Pancreas (tissue), 10 donors: Measurements from ENCODE around the gene GAP43. TPM values are rescaled to one million over a fixed set of nuclear protein-coding genes. Genes with fewer than 3 reads are reported as not detected.

Source experiments
- ATAC-seq, 4 donors: fragments of 200-7000 bp; cut with Tn5 transposase; one replicate each; pipeline versions ENCODE4 v1.8.0 to v1.9.1; 2020; ENCODE audit warnings: mild to moderate bottlenecking in 4 of 4, moderate library complexity in 4 of 4
- DNase-seq, 6 donors: peaks; one replicate each; pipeline ENCODE4 v3.0.0-alpha.2; 2020
- FAIRE-seq: peaks from 2 replicates; lab custom pipeline; 2012; peaks lifted over from hg19 to GRCh38; lab: Jason Lieb, UNC
- H3K27ac ChIP-seq, 4 donors: fragments of 200-600 bp; sonication (generic); 1 replicate in 3 of 4; 2 replicates in 1 of 4; pipeline versions ENCODE4 v1.5.0 to v1.8.0; 2020
- H3K27me3 ChIP-seq, 4 donors: fragments of 200-600 bp; one replicate each; pipeline ENCODE4 v1.8.0; 2021
- H3K36me3 ChIP-seq, 3 donors: fragments of 200-600 bp; sonication (generic) in 1 of 3; one replicate each; pipeline versions ENCODE4 v1.5.0 to v1.8.0; 2020 to 2021
- H3K4me1 ChIP-seq, 3 donors: fragments of 200-600 bp; one replicate each; pipeline ENCODE4 v1.8.0; 2021
- H3K4me3 ChIP-seq, 4 donors: fragments of 200-600 bp; sonication (generic) in 2 of 4; one replicate each; pipeline versions ENCODE4 v1.5.0 to v1.8.0; 2020 to 2021
- H3K9me3 ChIP-seq, 4 donors: fragments of 200-600 bp; one replicate each; pipeline ENCODE4 v1.8.0; 2021
- CTCF ChIP-seq, 4 donors: fragments of 200-600 bp; sonication (generic) in 3 of 4; IDR thresholded peaks; one replicate each; pipeline versions ENCODE4 v1.5.0 to v1.8.0; 2021; ENCODE audit warnings: antibody characterized with exemption in 4 of 4
- WGBS, 2 donors: extraction: QIAGEN DNeasy Blood & Tissue Kit; methylation state at CpG; one replicate each; pipeline ENCODE4 v1.1.7; 2013; 5-methylcytosine and 5-hydroxymethylcytosine counted together
- intact Hi-C, 3 donors: fragments of 100-400 bp; cut with DNase I; formaldehyde crosslinking; loops; one replicate each; pipeline versions ENCODE4 v1.11.1 to v1.14.2; 2022
- polyA plus RNA-seq, 2 donors: library from polyadenylated mRNA; stranded (reverse); fragments of 200-250 nt; gene quantifications; one replicate each; pipeline ENCODE4 v1.2.3, GENCODE V29; 2013
- total RNA-seq, 6 donors: library from RNA; stranded (reverse); fragmentation: NEBNext Ultra II Directional in 4 of 6; extraction: Animal tissue kit (Norgen Biotek cat#: 25700) in 4 of 6; gene quantifications; one replicate each; pipeline versions ENCODE4 v1.2.1 to v1.2.4, GENCODE V29; 2021 to 2023
- donor health status: healthy with polysubstance abuse.
- donor health status: DM: no; HTN: no; CAD: no; lungs with moderate emphysema.
- donor health status: DM: no; HTN: no; CAD: no.
- donor health status: control.
- donor health status: control.
- donor health status: Bipolar disorder and iron deficiency.
- donor health status: DM: yes; HTN: yes; CAD: no.
- donor health status: DM: no; HTN: no; CAD: no.
- donor health status: DM: no; HTN: no; CAD: no.
- donor health status: DM: yes; HTN: yes; CAD: no.

The GAP43 gene
- total and polyA plus RNA-seq, 8 donors, result 0.09 to 2.2 (median 0.21) TPM

- H3K9me3 ChIP-seq, result no peaks in the 10 kb centered on the region
- H3K4me1 ChIP-seq, result no peaks in the 10 kb centered on the region
- no peak for TF ChIP-seq CTCF (IDR thresholded peaks at IDR 0.05)
- FAIRE-seq, result no peak
- no peaks in the 10 kb centered on the region for H3K36me3 ChIP-seq
- no peak overlapping the region for H3K27ac ChIP-seq
- DNase-seq, result no peak
- 35 to 43% methylated on average over 1 of the region's 1 CpG for WGBS, 2 donors
- no peaks in the 10 kb centered on the region for H3K27me3 ChIP-seq
- no peak for ATAC-seq
- no peak overlapping the region for H3K4me3 ChIP-seq
- intact Hi-C loops, result no loop called here
Measured at GRCh38 chr3:115758076-115758763, 134.9 kb downstream of the GAP43 start.

- H3K9me3 ChIP-seq, result no peaks in the 10 kb centered on the region
- H3K27ac ChIP-seq, result no peak overlapping the region
- H3K4me1 ChIP-seq, result no peaks in the 10 kb centered on the region
- TF ChIP-seq CTCF (IDR thresholded peaks at IDR 0.05), result no peak
- FAIRE-seq, result no peak
- no peaks in the 10 kb centered on the region for H3K27me3 ChIP-seq
- intact Hi-C loops, result no loop called here
- no peak for DNase-seq
- no peak for ATAC-seq
- H3K4me3 ChIP-seq, result no peak overlapping the region
- H3K36me3 ChIP-seq, result no peaks in the 10 kb centered on the region
- 88% methylated on average over 3 of the region's 3 CpGs for WGBS, 2 donors
Measured at GRCh38 chr3:115760716-115761115, 137.4 kb downstream of the GAP43 start.

- intact Hi-C loops, result no loop called here
- Histone ChIP-seq H3K4me3 (no peak overlapping the region), H3K9me3 (no peaks in the 10 kb centered on the region), H3K27me3 (no peaks in the 10 kb centered on the region), H3K36me3 (no peaks in the 10 kb centered on the region), H3K27ac (no peak overlapping the region), H3K4me1 (no peaks in the 10 kb centered on the region)
- DNase-seq (no peak), ATAC-seq (no peak), FAIRE-seq (no peak)
- TF ChIP-seq CTCF (IDR thresholded peaks at IDR 0.05), result no peak
Measured at GRCh38 chr3:115761927-115762305, 138.6 kb downstream of the GAP43 start.

GRCh38 chr3:115766587-115767482, 143.5 kb downstream of the GAP43 start:
- Histone ChIP-seq H3K27ac (no peak overlapping the region), H3K36me3 (no peaks in the 10 kb centered on the region), H3K27me3 (no peaks in the 10 kb centered on the region), H3K4me1 (no peaks in the 10 kb centered on the region), H3K4me3 (no peak overlapping the region), H3K9me3 (no peaks in the 10 kb centered on the region)
- WGBS, 2 donors, result 81 to 86% methylated on average over 6 of the region's 6 CpGs
- no peak for TF ChIP-seq CTCF (IDR thresholded peaks at IDR 0.05)
- intact Hi-C loops, result no loop called here
- DNase-seq (no peak), ATAC-seq (no peak), FAIRE-seq (no peak)

- H3K27me3 ChIP-seq, result no peaks in the 10 kb centered on the region
- H3K27ac ChIP-seq, result no peak overlapping the region
- no peak overlapping the region for H3K4me3 ChIP-seq
- TF ChIP-seq CTCF (IDR thresholded peaks at IDR 0.05), result no peak
- no peaks in the 10 kb centered on the region for H3K9me3 ChIP-seq
- H3K4me1 ChIP-seq, result no peaks in the 10 kb centered on the region
- intact Hi-C loops, result no loop called here
- no peak for FAIRE-seq
- ATAC-seq, result no peak
- H3K36me3 ChIP-seq, result no peaks in the 10 kb centered on the region
- WGBS, 2 donors, result 70 to 79% methylated on average over 3 of the region's 3 CpGs
- no peak for DNase-seq
Measured at GRCh38 chr3:115768661-115769060, 145.4 kb downstream of the GAP43 start.
